H1 (cell line): ENCODE data around the gene SMIM41. TPM values are rescaled to one million over a fixed set of nuclear protein-coding genes. Genes with fewer than 3 reads are reported as not detected.

Experiments used
- CTCF ChIA-PET: fragments of 300-600 bp; sonication (Branson Sonifier 250); formaldehyde crosslinking; loops from one replicate; lab custom pipeline; 2021; ENCODE audit not compliant: partially characterized antibody; lab: Charles Lee
- POLR2A ChIA-PET: fragments of 300-600 bp; sonication (Branson Sonifier 250); formaldehyde crosslinking; loops from one replicate; lab custom pipeline; 2021; ENCODE audit warnings: inconsistent platforms; ENCODE audit not compliant: partially characterized antibody; lab: Charles Lee
- DNase-seq, 2 experiments: peaks; one replicate each; pipeline versions ENCODE4 v3.0.0 to v3.0.0-alpha.2; 2010 to 2022; ENCODE audit warnings: low spot score in 2 of 2, low read depth in 1 of 2, mixed read lengths in 1 of 2
- FAIRE-seq: peaks from 2 replicates; lab custom pipeline; 2011; peaks lifted over from hg19 to GRCh38; lab: Jason Lieb, UNC
- H2AFZ ChIP-seq: 2 replicates; pipeline ENCODE4 v1.8.1; 2012; ENCODE audit warnings: low read length, inconsistent platforms
- H2AK5ac ChIP-seq: 2 replicates; pipeline ENCODE4 v1.6.1; 2013; ENCODE audit warnings: low read depth, low read length
- H2BK120ac ChIP-seq: replicated peaks from 2 replicates; pipeline ENCODE3; 2013; ENCODE audit warnings: low read depth, low read length, inconsistent platforms
- H2BK12ac ChIP-seq: 2 replicates; pipeline ENCODE4 v1.6.1; 2013; ENCODE audit warnings: low read depth, low read length
- H2BK15ac ChIP-seq: 2 replicates; pipeline ENCODE4 v1.6.1; 2013; ENCODE audit warnings: low read length
- H2BK20ac ChIP-seq: 2 replicates; pipeline ENCODE4 v1.6.1; 2013; ENCODE audit warnings: low read length
- H2BK5ac ChIP-seq: 2 replicates; pipeline ENCODE4 v1.6.1; 2013; ENCODE audit warnings: low read depth, low read length
- H3K14ac ChIP-seq: 2 replicates; pipeline ENCODE4 v1.6.1; 2013; ENCODE audit warnings: inconsistent platforms; ENCODE audit not compliant: insufficient read length
- H3K18ac ChIP-seq: 2 replicates; pipeline ENCODE4 v1.6.1; 2013; ENCODE audit warnings: low read length; ENCODE audit errors: extremely low read depth
- H3K23ac ChIP-seq: 2 replicates; pipeline ENCODE4 v1.6.1; 2013; ENCODE audit warnings: inconsistent platforms; ENCODE audit not compliant: insufficient read length
- H3K23me2 ChIP-seq: 2 replicates; pipeline ENCODE4 v1.6.1; 2013; ENCODE audit warnings: low read depth, low read length
- H3K27ac ChIP-seq: 2 replicates; pipeline ENCODE4 v1.6.1; 2011; ENCODE audit warnings: low read depth, low read length, inconsistent platforms
- H3K27me3 ChIP-seq, 4 experiments: replicated peaks in 1 of 4; 1 replicate in 1 of 4; 2 replicates in 3 of 4; pipeline versions ENCODE4 v1.6.1 to v1.8.1; 2011 to 2013; ENCODE audit warnings: low read length in 3 of 4, mild to moderate bottlenecking in 3 of 4, inconsistent platforms in 2 of 4, mixed read lengths in 2 of 4, moderate library complexity in 1 of 4; ENCODE audit not compliant: control insufficient read depth in 3 of 4, insufficient read depth in 3 of 4; ENCODE audit errors: extremely low read depth in 1 of 4
- H3K36me3 ChIP-seq, 4 experiments: 2 replicates each; pipeline versions ENCODE4 v1.6.1 to v1.8.1; 2011 to 2013; ENCODE audit warnings: mild to moderate bottlenecking in 4 of 4, low read length in 3 of 4, moderate library complexity in 2 of 4, control low read depth in 1 of 4, inconsistent platforms in 1 of 4; ENCODE audit not compliant: insufficient read depth in 4 of 4, control insufficient read depth in 2 of 4
- H3K4ac ChIP-seq: replicated peaks from 2 replicates; pipeline ENCODE3; 2013; ENCODE audit warnings: low read length, low read depth, mixed read lengths, inconsistent platforms; ENCODE audit not compliant: insufficient read length
- H3K4me1 ChIP-seq, 4 experiments: replicated peaks in 1 of 4; 1 replicate in 1 of 4; 2 replicates in 3 of 4; pipeline versions ENCODE4 v1.6.1 to v1.8.1; 2011 to 2013; ENCODE audit warnings: low read length in 3 of 4, inconsistent platforms in 2 of 4, mixed read lengths in 1 of 4; ENCODE audit not compliant: insufficient read depth in 4 of 4, control insufficient read depth in 3 of 4
- H3K4me2 ChIP-seq, 2 experiments: 2 replicates each; pipeline versions ENCODE4 v1.6.1 to v1.8.1; 2011 to 2013; ENCODE audit warnings: low read depth in 2 of 2, low read length in 2 of 2, control low read depth in 1 of 2, inconsistent platforms in 1 of 2, mild to moderate bottlenecking in 1 of 2; ENCODE audit not compliant: insufficient read depth in 1 of 2
- H3K4me3 ChIP-seq, 4 experiments: fragments of 200-600, 300-600 bp in 1 of 4; sonication (generic), shearing (Covaris generic), sonication (Bioruptor Twin) in 1 of 4; 2 replicates each; pipeline versions ENCODE4 v1.5.1 to v1.8.1; 2011 to 2016; ENCODE audit warnings: low read length in 4 of 4, low read depth in 3 of 4, control low read depth in 2 of 4, inconsistent platforms in 2 of 4, mild to moderate bottlenecking in 2 of 4, mixed read lengths in 1 of 4, moderate library complexity in 1 of 4; ENCODE audit not compliant: insufficient read depth in 2 of 4; ENCODE audit errors: extremely low read depth in 1 of 4
- H3K56ac ChIP-seq: replicated peaks from 2 replicates; pipeline ENCODE3; 2013; ENCODE audit warnings: low read depth, mild to moderate bottlenecking, mixed read lengths, low read length, inconsistent platforms; ENCODE audit not compliant: insufficient read length
- H3K79me1 ChIP-seq: 2 replicates; pipeline ENCODE4 v1.6.1; 2013; ENCODE audit warnings: low read depth, low read length, control low read depth
- H3K79me2 ChIP-seq, 2 experiments: 2 replicates each; pipeline versions ENCODE4 v1.6.1 to v1.8.1; 2012 to 2013; ENCODE audit warnings: low read length in 2 of 2, mild to moderate bottlenecking in 2 of 2, inconsistent platforms in 1 of 2; ENCODE audit not compliant: insufficient read depth in 2 of 2, control insufficient read depth in 1 of 2
- H3K9ac ChIP-seq, 4 experiments: replicated peaks in 1 of 4; 1 replicate in 1 of 4; 2 replicates in 3 of 4; pipeline versions ENCODE4 v1.6.1 to v1.8.1; 2011 to 2013; ENCODE audit warnings: low read depth in 3 of 4, low read length in 3 of 4, control low read depth in 2 of 4, mild to moderate bottlenecking in 2 of 4, moderate library complexity in 2 of 4, inconsistent platforms in 1 of 4; ENCODE audit errors: extremely low read depth in 1 of 4
- H3K9me3 ChIP-seq, 2 experiments: 2 replicates each; pipeline versions ENCODE4 v1.6.1 to v1.8.1; 2012 to 2013; ENCODE audit warnings: mild to moderate bottlenecking in 2 of 2, moderate library complexity in 2 of 2, control low read depth in 1 of 2, inconsistent platforms in 1 of 2, low read depth in 1 of 2, low read length in 1 of 2, mixed read lengths in 1 of 2; ENCODE audit not compliant: insufficient read depth in 2 of 2
- H4K20me1 ChIP-seq, 2 experiments: replicated peaks in 1 of 2; 2 replicates each; pipeline versions ENCODE3 to v1.8.1; 2011 to 2013; ENCODE audit warnings: inconsistent platforms in 2 of 2, low read length in 2 of 2, mild to moderate bottlenecking in 1 of 2; ENCODE audit not compliant: insufficient read depth in 2 of 2, control insufficient read depth in 1 of 2
- H4K5ac ChIP-seq: 2 replicates; pipeline ENCODE4 v1.6.1; 2013; ENCODE audit warnings: low read length, low read depth, mixed read lengths, inconsistent platforms; ENCODE audit not compliant: insufficient read length
- H4K8ac ChIP-seq: 2 replicates; pipeline ENCODE4 v1.8.0; 2013; ENCODE audit warnings: mild to moderate bottlenecking, moderate library complexity, low read length, inconsistent platforms; ENCODE audit not compliant: insufficient read depth; ENCODE audit errors: extremely low read depth
- H4K91ac ChIP-seq: replicated peaks from 2 replicates; pipeline ENCODE3; 2013; ENCODE audit warnings: low read length, mixed read lengths, inconsistent platforms; ENCODE audit not compliant: insufficient read length
- CBX8 ChIP-seq: fragments of 300-800, 300-1000 bp; sonication (generic); IDR thresholded peaks from 2 replicates; pipeline ENCODE4 v1.7.1; 2016; ENCODE audit warnings: low read depth, low read length, borderline replicate concordance
- POLR2A ChIP-seq, 2 experiments: IDR thresholded peaks; 1 replicate in 1 of 2; 2 replicates in 1 of 2; pipeline ENCODE4 v1.6.1; 2011; ENCODE audit warnings: low read depth in 2 of 2, low read length in 2 of 2, mild to moderate bottlenecking in 2 of 2; ENCODE audit errors: control extremely low read depth in 1 of 2
- WGBS, 2 experiments: shearing (Covaris generic) in 1 of 2; methylation state at CpG; one replicate each; pipeline versions ENCODE4 v1.1.6 to v1.1.7; 2013 to 2015; ENCODE audit warnings: low lambda C conversion rate in 2 of 2, mixed read lengths in 2 of 2, inconsistent platforms in 1 of 2, low coverage in 1 of 2, missing lambda C conversion rate in 1 of 2; ENCODE audit not compliant: insufficient replicate concordance in 2 of 2, insufficient coverage in 1 of 2, insufficient read length in 1 of 2; ENCODE audit errors: extremely low coverage in 1 of 2, missing lambda C conversion rate in 1 of 2; 5-methylcytosine and 5-hydroxymethylcytosine counted together
- polyA plus RNA-seq, 7 experiments: library from polyadenylated mRNA; depleted of rRNA in 3 of 7; stranded (reverse) in 5 of 7; unstranded in 2 of 7; fragments of >200 nt in 5 of 7; fragments of 200-250 nt in 2 of 7; gene quantifications; 1 replicate in 5 of 7; 2 replicates in 1 of 7; 4 replicates in 1 of 7; pipeline versions ENCODE4 v1.2.1 to v1.2.3, GENCODE V29; 2011 to 2013; ENCODE audit warnings: missing spikeins in 2 of 7, mixed read lengths in 2 of 7
- total RNA-seq: library from RNA; stranded (reverse); fragmentation: NEBNext Ultra II Directional; extraction: Animal tissue kit (Norgen Biotek cat#: 25700); gene quantifications from 2 replicates; pipeline ENCODE4 v1.2.1, GENCODE V29; 2021

The SMIM41 gene
- total and polyA plus RNA-seq, 2 of the 8 experiments (the other 6 are each of a cell fraction or from before 2014, with no cell fraction given) = 0.28 to 0.98 TPM

GRCh38 chr12:52046859-52047258 lies 32.6 kb upstream of the SMIM41 start:
- Histone ChIP-seq H2AFZ (no peak overlapping the region), H2BK5ac (no peak overlapping the region), H3K23ac (no peak overlapping the region), H3K4me3 (no peak overlapping the region), H4K20me1 (peaks cover 7 to 26% of the 10 kb centered on the region in 2 experiments), H2BK15ac (no peak overlapping the region), H3K18ac (no peak overlapping the region), H3K36me3 (no peaks in the 10 kb centered on the region; a peak in 2 of 8 replicates), H3K27me3 (peaks cover 4 to 31% (median 28%) of the 10 kb centered on the region in 4 experiments), H3K4me1 (peaks cover 0 to 14% (median 8%) of the 10 kb centered on the region in 4 experiments; a peak in 6 of 7 replicates), H3K23me2 (peaks cover 14% of the 10 kb centered on the region), H3K14ac (no peak overlapping the region), H3K4ac (no peak overlapping the region), H3K27ac (no peak overlapping the region), H2BK120ac (no peak overlapping the region), H4K8ac (no peak overlapping the region), H2BK12ac (no peak overlapping the region), H3K79me2 (no peaks in the 10 kb centered on the region), H3K79me1 (no peaks in the 10 kb centered on the region; the same call in 1 of the 2 replicates), H3K9ac (no peak overlapping the region), H4K91ac (no peak overlapping the region), H2BK20ac (no peak overlapping the region), H2AK5ac (no peak overlapping the region), H3K4me2 (no peak overlapping the region), H4K5ac (no peak overlapping the region), H3K56ac (no peak overlapping the region)
- ChIA-PET CTCF (interaction anchor here (0.8 to 15.8 kb wide), 10 partner anchors 8 to 124 kb away, joined by 3 to 294 read pairs (median 4); partner anchors contain the start of gene ATG101), POLR2A (interaction anchor here (0.8 to 3.1 kb wide), 8 partner anchors 8 to 79 kb away, joined by 3 to 21 read pairs (median 4); no protein-coding TSS in a partner anchor)
- DNase-seq (no peak), FAIRE-seq (no peak)
- 89% methylated on average over 7 of the region's 7 CpGs; no CpG with 5 or more reads in 1 of the 2 experiments for WGBS, 2 experiments
- no peak for TF ChIP-seq CBX8
- TF ChIP-seq POLR2A (IDR thresholded peaks at IDR 0.05; ENCODE audit: control extremely low read depth in 1 of 2, low read depth in 2 of 2, low read length in 2 of 2) = peak in 1 of 2 experiments; percentile 24; a peak in 1 of 3 replicates
- TF ChIP-seq, all 59 proteins: peak for 1
- no peaks in the 10 kb centered on the region for H3K9me3 ChIP-seq
